ENCODE data around the gene IMMP2L.

- TF ChIP-seq CTCF (IDR thresholded peaks at IDR 0.05): no peak
- TF ChIP-seq POLR2A (IDR thresholded peaks at IDR 0.05): no peak
These were observed 650.7 kb downstream of the IMMP2L start for GRCh38 chr7:110911632-110912031.

Data from uterus (tissue), 2 donors.